ENCODE measurements around the gene KLHL11. TPM values are rescaled to one million over a fixed set of nuclear protein-coding genes. Genes with fewer than 3 reads are reported as not detected.

KLHL11 gene
- total RNA-seq, 1 experiment from 2014 or later, result 16.8 TPM

GRCh38 chr17:41910701-41911391 is 45.6 kb upstream of the KLHL11 start:
- H3K56ac ChIP-seq (ENCODE audit: insufficient read length, low read depth, low read length), result no peak overlapping the region
- no peaks in the 10 kb centered on the region for H3K27me3 Mint-ChIP-seq (ENCODE audit: low read depth)
- H2BK12ac ChIP-seq (ENCODE audit: insufficient read length, low read depth, low read length), result no peak overlapping the region
- no peak overlapping the region for H3K4me2 ChIP-seq (ENCODE audit: insufficient read depth, insufficient read length, low read length)
- peaks cover 28% of the 10 kb centered on the region; the same call in 1 of the 2 replicates for H3K79me2 ChIP-seq (ENCODE audit: insufficient read depth, low read length)
- H3K27ac Mint-ChIP-seq, result peak overlapping the region in 2 of 3 experiments; percentile 49 to 70; a peak in 2 of 7 replicates
- H3K9me3 ChIP-seq (ENCODE audit: control insufficient read depth, low read depth, low read length), result no peaks in the 10 kb centered on the region
- H3K23me2 ChIP-seq (ENCODE audit: insufficient read length, low read depth, low read length, poor library complexity, severe bottlenecking), result no peaks in the 10 kb centered on the region
- H3K79me1 ChIP-seq (ENCODE audit: insufficient read depth, low read depth, low read length, poor library complexity, severe bottlenecking), result peaks cover 13% of the 10 kb centered on the region
- no peak overlapping the region for H2AK5ac ChIP-seq (ENCODE audit: insufficient read length, low read length)
- 0 out of 5 replicates have a peak overlapping the region, but pooled peaks of 1 of the 2 experiments have one; percentile 23 for H3K4me3 Mint-ChIP-seq
- H3K4me1 ChIP-seq (ENCODE audit: insufficient read depth, low read length), result no peaks in the 10 kb centered on the region; the same call in 1 of the 2 replicates
- no peak overlapping the region for H2BK120ac ChIP-seq (ENCODE audit: low read depth, low read length, poor library complexity, severe bottlenecking)
- no peak overlapping the region for H4K5ac ChIP-seq (ENCODE audit: insufficient read length, low read depth, low read length)
- peaks cover 22% of the 10 kb centered on the region in 2 experiments for H3K4me1 Mint-ChIP-seq
- no peak overlapping the region for H3K18ac ChIP-seq (ENCODE audit: insufficient read length, low read depth, low read length)
- DNase-seq, result no peak
- no peak overlapping the region for H4K8ac ChIP-seq (replicated peaks; ENCODE audit: insufficient read length, low read depth, low read length)
- H3K36me3 Mint-ChIP-seq (ENCODE audit: insufficient read depth in 1 of 3, low read depth in 3 of 3), result peaks cover 65 to 90% (median 76%) of the 10 kb centered on the region in 3 experiments; a peak in 6 of 7 replicates
- no peaks in the 10 kb centered on the region for H3K27me3 ChIP-seq (ENCODE audit: insufficient read depth, low read length)
- H3T11ph ChIP-seq (ENCODE audit: low read length), result no peak overlapping the region
- no peak overlapping the region for H2BK20ac ChIP-seq (ENCODE audit: low read depth, low read length, poor library complexity, severe bottlenecking)
- no peak overlapping the region for H4K91ac ChIP-seq (ENCODE audit: insufficient read length, low read depth, low read length)
- peaks cover 8% of the 10 kb centered on the region for H4K20me1 ChIP-seq (ENCODE audit: control insufficient read depth, insufficient read depth, insufficient read length)
- no peak overlapping the region for H3K4ac ChIP-seq (ENCODE audit: low read depth, low read length)
- no CpG with 5 or more reads among the region's 13 CpGs for WGBS (ENCODE audit: extremely low coverage, insufficient read length, low lambda C conversion rate)
- no peak overlapping the region for H2AFZ ChIP-seq (ENCODE audit: low read length)
- no peak overlapping the region for H2BK5ac ChIP-seq (ENCODE audit: insufficient read length, low read length)
- H2BK15ac ChIP-seq (ENCODE audit: low read depth, low read length), result no peak overlapping the region
- H3K14ac ChIP-seq (ENCODE audit: insufficient read depth, low read length), result no peak overlapping the region
- H3K27ac ChIP-seq (ENCODE audit: insufficient read length, low read depth, low read length), result no peak overlapping the region
- no peak overlapping the region for H3K23ac ChIP-seq (ENCODE audit: insufficient read length, low read depth, low read length)
- no peak for TF ChIP-seq CTCF (conservative IDR thresholded peaks at IDR 0.05)
- no peaks in the 10 kb centered on the region for H3K9me3 Mint-ChIP-seq
- no peak overlapping the region for H3K9ac ChIP-seq (ENCODE audit: extremely low read depth, insufficient read length, low read length)
